Cardiac fibroblast (primary cell): ENCODE measurements around the gene ZNF581.

ENCODE experiments used
- DNase-seq, 2 donors: peaks; one replicate each; pipeline versions ENCODE4 v3.0.0 to v3.0.0-alpha.2; 2010; ENCODE audit warnings: low read depth in 2 of 2
- H3K4me3 ChIP-seq, 2 donors: replicated peaks in 1 of 2; 1 replicate in 1 of 2; 2 replicates in 1 of 2; pipeline ENCODE4 v1.5.1; 2011; ENCODE audit warnings: low read depth in 2 of 2, low read length in 2 of 2, mild to moderate bottlenecking in 2 of 2, moderate library complexity in 1 of 2
- CTCF ChIP-seq: IDR thresholded peaks from one replicate; pipeline ENCODE4 v1.5.1; 2011; ENCODE audit warnings: low read depth, mild to moderate bottlenecking, low read length, inconsistent platforms

The ZNF581 gene

DNA sequence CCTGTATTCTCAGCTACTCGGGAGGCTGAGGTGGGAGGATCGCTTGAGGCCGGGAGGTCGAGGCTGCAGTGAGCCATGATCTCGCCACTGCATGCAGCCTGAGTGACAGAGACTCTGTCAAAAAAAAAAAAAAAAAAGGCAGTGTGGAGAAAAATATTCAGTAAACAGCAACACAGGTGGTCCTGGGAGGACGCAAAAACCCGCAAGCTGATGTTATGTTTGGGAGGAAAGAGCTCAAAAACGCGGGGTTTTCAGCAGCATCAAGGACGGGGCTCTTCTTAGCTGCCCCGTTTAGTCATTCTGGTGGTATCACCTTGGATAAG lies 18.5 kb upstream of the ZNF581 start:
- TF ChIP-seq CTCF = no peak
- H3K4me3 ChIP-seq = peak overlapping the region; percentile 64 to 74
- DNase-seq = no peak

GRCh38 chr19:55626350-55626749 lies 17.1 kb upstream of the ZNF581 start:
- no peak for DNase-seq
- no peak overlapping the region for H3K4me3 ChIP-seq
- TF ChIP-seq CTCF = no peak

- H3K4me3 ChIP-seq = no peak overlapping the region
- peak; percentile 81 for TF ChIP-seq CTCF
Observed at GRCh38 chr19:55632463-55632834, 11.0 kb upstream of the ZNF581 start.

DNA sequence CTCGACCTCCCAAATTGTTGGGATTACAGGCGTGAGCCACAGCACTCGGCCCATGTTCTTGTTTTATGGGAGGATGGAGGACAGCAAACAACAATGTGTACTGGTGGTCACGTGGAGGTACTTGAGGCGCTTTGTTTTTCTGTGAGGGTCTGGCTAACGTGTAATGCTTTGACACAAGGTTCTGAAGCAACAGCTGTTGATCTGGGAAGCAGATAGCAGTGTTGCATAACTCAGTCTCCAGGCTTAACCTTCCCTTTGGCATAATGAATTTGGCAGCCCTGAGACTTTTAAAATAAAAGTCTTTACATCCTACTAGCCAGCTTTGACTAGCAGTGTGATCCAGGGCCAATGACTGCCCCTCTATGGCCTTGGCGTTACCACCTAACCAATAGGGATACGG lies 9.6 kb upstream of the ZNF581 start:
- no peak for DNase-seq
- TF ChIP-seq CTCF = no peak
- no peak overlapping the region for H3K4me3 ChIP-seq

More at GRCh38 chr19:55632463-55632834, 11.0 kb upstream of the ZNF581 start:
- peak; percentile 98 to 99 for DNase-seq

DNA sequence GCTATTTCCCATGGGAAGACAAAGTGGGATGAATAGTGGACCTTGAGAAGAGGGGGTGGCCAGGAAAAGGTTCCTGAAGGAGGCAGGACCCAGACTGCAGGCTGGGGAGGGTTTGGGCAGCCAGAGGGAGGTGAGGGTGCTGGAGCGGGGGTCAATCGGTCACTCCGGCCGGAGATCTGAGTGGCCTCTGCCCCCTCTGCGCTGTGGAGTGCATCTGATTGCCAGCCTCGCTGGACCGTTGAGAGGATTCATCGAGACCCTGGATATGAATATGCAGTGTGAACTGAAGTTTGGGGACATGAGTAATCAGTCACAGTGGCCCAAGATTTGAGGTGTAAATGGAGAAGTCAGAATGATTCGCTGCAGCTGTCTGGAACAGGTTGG lies 8.1 kb upstream of the ZNF581 start:
- H3K4me3 ChIP-seq = peak overlapping the region; percentile 79 to 87
- no peak for TF ChIP-seq CTCF
- DNase-seq = no peak

GRCh38 chr19:55635856-55636440 lies 7.5 kb upstream of the ZNF581 start:
- DNase-seq = no peak
- no peak for TF ChIP-seq CTCF

GRCh38 chr19:55636723-55637122 lies 6.7 kb upstream of the ZNF581 start:
- no peak overlapping the region for H3K4me3 ChIP-seq
- no peak for TF ChIP-seq CTCF
- DNase-seq = no peak

More at GRCh38 chr19:55635856-55636440, 7.5 kb upstream of the ZNF581 start:
- peak overlapping the region; percentile 79 to 87 for H3K4me3 ChIP-seq
